ENCODE measurements around the gene DGKB. TPM values are rescaled to one million over a fixed set of nuclear protein-coding genes. Genes with fewer than 3 reads are reported as not detected.

Gene DGKB
- total RNA-seq: not detected

GRCh38 chr7:14902589-14903067 lies at the start of gene DGKB:
DGKB (minus strand) TSS chr7:14902751.
- Histone ChIP-seq H3K4me1 (ENCODE audit: insufficient read depth, low read length) (no peaks in the 10 kb centered on the region), H3K9me3 (ENCODE audit: low read depth, low read length) (no peaks in the 10 kb centered on the region), H3K4me3 (ENCODE audit: low read length) (no peak within 1 kb of the TSS), H3K27me3 (ENCODE audit: insufficient read depth, low read length) (no peaks in the 10 kb centered on the region)

- Histone ChIP-seq H3K27me3 (ENCODE audit: insufficient read depth, low read length) (no peaks in the 10 kb centered on the region), H3K4me3 (ENCODE audit: low read length) (no peak overlapping the region), H3K9me3 (ENCODE audit: low read depth, low read length) (no peaks in the 10 kb centered on the region), H3K4me1 (ENCODE audit: insufficient read depth, low read length) (no peaks in the 10 kb centered on the region)
Measured at GRCh38 chr7:14950013-14950412, 47.5 kb upstream of the DGKB start.

DNA sequence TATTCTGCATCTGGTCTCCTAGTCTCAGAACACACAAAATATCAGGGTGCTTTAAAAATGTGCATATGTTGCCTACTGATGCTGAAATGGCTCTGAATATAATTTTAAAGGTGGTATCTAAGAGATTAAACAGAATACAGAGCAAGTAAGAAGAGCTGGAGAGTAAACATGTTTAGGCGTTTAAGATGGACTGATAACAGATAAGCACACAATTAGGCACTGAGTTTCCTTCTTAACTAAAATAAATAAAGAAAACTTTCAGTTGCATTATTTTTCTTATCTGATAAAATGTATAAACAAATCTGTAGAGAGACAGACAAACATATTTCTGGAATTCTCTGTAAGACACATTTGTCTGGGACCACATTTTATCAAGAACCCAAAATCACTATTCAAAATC lies 35.6 kb upstream of the DGKB start:
- Histone ChIP-seq H3K4me3 (ENCODE audit: low read length) (no peak overlapping the region), H3K4me1 (ENCODE audit: insufficient read depth, low read length) (no peaks in the 10 kb centered on the region), H3K9me3 (ENCODE audit: low read depth, low read length) (no peaks in the 10 kb centered on the region), H3K27me3 (ENCODE audit: insufficient read depth, low read length) (no peaks in the 10 kb centered on the region)

- H3K4me1 ChIP-seq (ENCODE audit: insufficient read depth, low read length): no peaks in the 10 kb centered on the region
- H3K27me3 ChIP-seq (ENCODE audit: insufficient read depth, low read length): no peaks in the 10 kb centered on the region
- H3K4me3 ChIP-seq (ENCODE audit: low read length): no peak overlapping the region
- H3K9me3 ChIP-seq (ENCODE audit: low read depth, low read length): no peaks in the 10 kb centered on the region
Measured at GRCh38 chr7:14937581-14937980, 35.0 kb upstream of the DGKB start.

- H3K4me3 ChIP-seq (ENCODE audit: low read length): no peak overlapping the region
- H3K9me3 ChIP-seq (ENCODE audit: low read depth, low read length): no peaks in the 10 kb centered on the region
- H3K27me3 ChIP-seq (ENCODE audit: insufficient read depth, low read length): no peaks in the 10 kb centered on the region
- H3K4me1 ChIP-seq (ENCODE audit: insufficient read depth, low read length): no peaks in the 10 kb centered on the region
Measured at GRCh38 chr7:14936554-14936953, 34.0 kb upstream of the DGKB start.

DNA sequence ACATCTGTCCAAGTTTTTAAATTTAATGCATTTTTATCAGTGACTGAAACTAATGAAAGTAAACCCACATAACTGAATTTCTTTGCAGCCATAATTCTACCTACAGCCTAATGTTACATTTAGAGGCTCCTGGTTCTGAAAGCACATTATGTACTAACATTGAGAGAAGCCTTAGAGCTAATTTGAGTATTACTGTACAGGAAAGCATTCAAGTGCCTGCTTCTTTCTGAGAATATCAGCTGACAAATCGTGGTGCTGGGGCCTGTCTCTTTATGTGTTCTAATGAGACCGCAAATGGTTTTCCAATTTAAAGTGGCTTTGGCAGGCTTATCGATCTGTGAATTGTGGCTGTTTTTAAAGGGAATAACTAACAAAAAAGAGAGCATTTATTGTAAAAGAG lies 32.3 kb upstream of the DGKB start:
- H3K27me3 ChIP-seq (ENCODE audit: insufficient read depth, low read length): no peaks in the 10 kb centered on the region
- H3K4me3 ChIP-seq (ENCODE audit: low read length): no peak overlapping the region
- no peaks in the 10 kb centered on the region for H3K4me1 ChIP-seq (ENCODE audit: insufficient read depth, low read length)
- peaks cover 3% of the 10 kb centered on the region for H3K9me3 ChIP-seq (ENCODE audit: low read depth, low read length)

GRCh38 chr7:14931511-14932215 lies 29.1 kb upstream of the DGKB start:
- H3K4me1 ChIP-seq (ENCODE audit: insufficient read depth, low read length): no peaks in the 10 kb centered on the region
- no peaks in the 10 kb centered on the region for H3K27me3 ChIP-seq (ENCODE audit: insufficient read depth, low read length)
- H3K9me3 ChIP-seq (ENCODE audit: low read depth, low read length): peaks cover 5% of the 10 kb centered on the region
- no peak overlapping the region for H3K4me3 ChIP-seq (ENCODE audit: low read length)

DNA sequence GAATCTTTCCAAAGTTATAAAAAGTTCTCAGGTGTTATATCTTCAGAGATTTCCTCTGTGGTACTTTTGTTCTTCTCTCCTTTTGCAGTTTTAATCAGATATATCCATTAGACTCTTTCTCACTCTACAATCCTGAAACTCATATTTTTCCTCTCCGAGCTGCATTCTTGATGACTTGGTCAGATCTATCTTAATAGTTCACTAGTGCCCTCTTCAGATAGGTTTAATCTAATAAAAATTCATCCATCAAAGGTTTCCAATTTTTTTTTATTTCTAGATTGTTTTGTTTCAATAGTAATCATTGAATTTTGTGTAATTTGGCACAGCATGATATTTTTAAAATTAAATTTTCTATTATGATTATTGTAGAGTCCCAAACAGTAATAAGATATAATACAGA lies 21.8 kb upstream of the DGKB start:
- no peak overlapping the region for H3K4me3 ChIP-seq (ENCODE audit: low read length)
- H3K4me1 ChIP-seq (ENCODE audit: insufficient read depth, low read length): no peaks in the 10 kb centered on the region
- no peaks in the 10 kb centered on the region for H3K27me3 ChIP-seq (ENCODE audit: insufficient read depth, low read length)
- H3K9me3 ChIP-seq (ENCODE audit: low read depth, low read length): no peaks in the 10 kb centered on the region

- Histone ChIP-seq H3K4me1 (ENCODE audit: insufficient read depth, low read length) (no peaks in the 10 kb centered on the region), H3K4me3 (ENCODE audit: low read length) (no peak overlapping the region), H3K27me3 (ENCODE audit: insufficient read depth, low read length) (no peaks in the 10 kb centered on the region)
Measured at GRCh38 chr7:14911077-14911476, 8.5 kb upstream of the DGKB start.

GRCh38 chr7:14908697-14909096 lies 6.1 kb upstream of the DGKB start:
- no peaks in the 10 kb centered on the region for H3K4me1 ChIP-seq (ENCODE audit: insufficient read depth, low read length)
- no peaks in the 10 kb centered on the region for H3K9me3 ChIP-seq (ENCODE audit: low read depth, low read length)
- no peak overlapping the region for H3K4me3 ChIP-seq (ENCODE audit: low read length)
- no peaks in the 10 kb centered on the region for H3K27me3 ChIP-seq (ENCODE audit: insufficient read depth, low read length)

More at GRCh38 chr7:14911077-14911476, 8.5 kb upstream of the DGKB start:
- no peaks in the 10 kb centered on the region for H3K9me3 ChIP-seq (ENCODE audit: low read depth, low read length)

DNA sequence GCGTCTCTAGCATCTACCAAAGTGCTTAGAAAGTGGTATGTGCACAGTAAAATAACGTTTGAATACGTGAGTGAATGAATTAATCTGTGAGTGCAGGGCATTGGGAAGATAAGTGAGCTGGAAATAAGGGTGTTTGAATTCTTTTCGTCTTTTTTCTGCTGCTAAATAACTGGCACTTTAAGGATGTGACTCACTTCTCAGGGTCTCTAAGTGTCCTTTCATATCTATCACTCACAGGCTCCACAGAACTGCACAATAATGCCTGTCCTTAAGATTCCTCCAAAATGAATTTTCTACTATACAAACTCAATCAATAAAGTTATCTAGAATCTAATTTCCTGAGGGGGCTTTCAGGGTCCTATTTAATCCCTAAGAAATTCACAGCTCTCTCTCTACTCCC lies 3.2 kb upstream of the DGKB start:
- Histone ChIP-seq H3K4me3 (ENCODE audit: low read length) (no peak overlapping the region), H3K9me3 (ENCODE audit: low read depth, low read length) (no peaks in the 10 kb centered on the region), H3K27me3 (ENCODE audit: insufficient read depth, low read length) (no peaks in the 10 kb centered on the region), H3K4me1 (ENCODE audit: insufficient read depth, low read length) (no peaks in the 10 kb centered on the region)

- Histone ChIP-seq H3K9me3 (ENCODE audit: low read depth, low read length) (no peaks in the 10 kb centered on the region), H3K4me1 (ENCODE audit: insufficient read depth, low read length) (no peaks in the 10 kb centered on the region), H3K27me3 (ENCODE audit: insufficient read depth, low read length) (no peaks in the 10 kb centered on the region), H3K4me3 (ENCODE audit: low read length) (no peak overlapping the region)
Measured at GRCh38 chr7:14900051-14900450, 2.5 kb downstream of the DGKB start.

DNA sequence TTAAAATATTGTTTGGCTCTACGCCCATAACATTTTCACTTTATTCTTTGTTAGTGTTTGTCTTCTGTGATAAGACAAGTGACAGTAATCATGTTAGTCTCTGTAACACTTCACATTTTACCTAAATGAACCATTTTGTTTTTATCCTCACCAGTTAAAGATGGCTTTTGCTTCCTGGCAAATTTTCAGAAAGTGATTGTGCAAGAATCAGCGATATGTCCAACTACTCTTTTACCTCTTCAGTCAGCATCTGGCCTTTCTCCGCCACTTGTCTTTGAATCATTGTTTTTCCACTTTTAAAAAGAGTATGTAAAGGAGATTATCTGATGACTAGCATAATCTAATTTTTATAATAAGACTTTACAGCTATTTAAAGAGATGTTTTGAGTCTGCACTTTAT lies 3.5 kb downstream of the DGKB start:
- Histone ChIP-seq H3K9me3 (ENCODE audit: low read depth, low read length) (no peaks in the 10 kb centered on the region), H3K4me3 (ENCODE audit: low read length) (no peak overlapping the region), H3K27me3 (ENCODE audit: insufficient read depth, low read length) (no peaks in the 10 kb centered on the region), H3K4me1 (ENCODE audit: insufficient read depth, low read length) (no peaks in the 10 kb centered on the region)

GRCh38 chr7:14896461-14896860 lies 6.1 kb downstream of the DGKB start:
- H3K27me3 ChIP-seq (ENCODE audit: insufficient read depth, low read length): no peaks in the 10 kb centered on the region
- H3K9me3 ChIP-seq (ENCODE audit: low read depth, low read length): no peaks in the 10 kb centered on the region
- H3K4me3 ChIP-seq (ENCODE audit: low read length): no peak overlapping the region
- no peaks in the 10 kb centered on the region for H3K4me1 ChIP-seq (ENCODE audit: insufficient read depth, low read length)

GRCh38 chr7:14894826-14895225 lies 7.7 kb downstream of the DGKB start:
- Histone ChIP-seq H3K4me1 (ENCODE audit: insufficient read depth, low read length) (no peaks in the 10 kb centered on the region), H3K27me3 (ENCODE audit: insufficient read depth, low read length) (no peaks in the 10 kb centered on the region), H3K4me3 (ENCODE audit: low read length) (no peak overlapping the region), H3K9me3 (ENCODE audit: low read depth, low read length) (no peaks in the 10 kb centered on the region)

DNA sequence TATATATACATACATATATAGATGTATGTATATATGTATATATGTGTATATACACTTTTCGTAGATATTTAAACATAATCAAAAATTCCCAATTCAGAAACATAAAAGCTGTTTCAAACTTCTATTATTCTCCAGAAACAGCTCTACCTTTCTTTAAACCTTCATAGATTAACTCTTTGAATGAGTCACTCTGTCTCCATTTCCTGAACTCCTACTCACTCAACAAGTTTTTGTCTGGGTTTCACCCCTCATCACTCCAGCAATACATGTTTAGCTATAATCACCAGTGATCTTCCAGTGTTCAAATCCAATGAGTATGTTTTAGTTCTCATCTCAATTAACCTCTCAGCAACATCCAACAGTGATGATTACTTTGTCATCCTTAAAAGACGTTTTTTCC lies 9.6 kb downstream of the DGKB start:
- Histone ChIP-seq H3K9me3 (ENCODE audit: low read depth, low read length) (no peaks in the 10 kb centered on the region), H3K4me3 (ENCODE audit: low read length) (no peak overlapping the region), H3K27me3 (ENCODE audit: insufficient read depth, low read length) (no peaks in the 10 kb centered on the region), H3K4me1 (ENCODE audit: insufficient read depth, low read length) (no peaks in the 10 kb centered on the region)
